Stimulated activated CD8-positive, alpha-beta memory T cell treated with anti-CD3 and anti-CD28 coated beads, Interleukin-7, amount 100 ng/mL, for 4 hours (primary cell): Measurements from ENCODE around the gene ATXN7L2.

Experiments
- DNase-seq, 2 donors: peaks; one replicate each; pipeline ENCODE4 v3.0.0-alpha.2; 2020; ENCODE audit warnings: low read depth in 2 of 2

The ATXN7L2 gene

DNA sequence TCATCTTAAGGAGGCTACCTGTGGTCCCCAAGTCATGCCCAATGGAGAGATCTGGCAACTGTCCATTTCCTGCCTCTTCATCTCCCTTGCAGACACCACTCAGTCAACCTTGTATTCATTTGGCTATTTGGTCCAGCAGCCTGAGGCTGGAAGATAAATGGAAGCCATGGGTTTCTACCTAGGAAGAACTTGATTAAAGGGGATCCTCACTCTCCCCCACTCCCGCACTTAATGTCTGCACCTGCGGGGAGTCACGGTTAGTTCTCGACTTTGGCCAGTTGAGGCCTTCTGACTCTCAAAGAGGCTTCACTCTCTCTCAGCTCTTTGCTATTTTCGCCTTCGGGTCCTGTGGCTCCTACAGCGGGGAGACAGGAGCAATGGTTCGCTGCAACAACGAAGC is 8.4 kb upstream of the ATXN7L2 start:
- no peak for DNase-seq

DNA sequence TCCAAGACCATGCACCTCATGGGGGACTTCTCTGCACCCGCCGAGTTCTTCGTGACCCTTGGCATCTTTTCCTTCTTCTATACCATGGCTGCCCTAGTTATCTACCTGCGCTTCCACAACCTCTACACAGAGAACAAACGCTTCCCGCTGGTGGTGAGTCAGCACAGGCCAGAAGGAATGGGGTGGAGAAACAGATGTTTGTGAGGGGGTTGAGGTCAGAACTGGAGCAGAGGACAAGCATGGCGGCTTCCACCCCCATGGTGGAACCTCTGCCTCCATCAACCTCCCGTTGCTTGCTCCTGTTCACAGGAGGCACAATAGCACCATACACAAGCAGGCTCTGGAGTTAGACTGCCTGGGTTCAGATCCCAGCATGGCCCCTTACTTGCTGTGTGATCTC is 6.9 kb upstream of the ATXN7L2 start:
- DNase-seq, result no peak

DNA sequence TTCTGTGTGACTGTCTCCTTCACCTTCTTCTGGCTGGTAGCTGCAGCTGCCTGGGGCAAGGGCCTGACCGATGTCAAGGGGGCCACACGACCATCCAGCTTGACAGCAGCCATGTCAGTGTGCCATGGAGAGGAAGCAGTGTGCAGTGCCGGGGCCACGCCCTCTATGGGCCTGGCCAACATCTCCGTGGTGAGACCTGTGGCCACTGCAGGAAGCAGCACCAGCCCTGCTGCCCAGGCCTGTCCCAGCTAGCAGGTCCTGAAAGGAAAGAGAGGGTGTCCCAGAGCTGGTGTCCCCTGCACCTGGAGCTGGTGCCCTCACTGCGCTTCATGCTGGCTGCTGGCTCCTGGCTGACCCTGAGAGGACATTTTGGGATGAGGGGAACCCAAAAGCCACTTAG is 5.9 kb upstream of the ATXN7L2 start:
- no peak for DNase-seq

DNA sequence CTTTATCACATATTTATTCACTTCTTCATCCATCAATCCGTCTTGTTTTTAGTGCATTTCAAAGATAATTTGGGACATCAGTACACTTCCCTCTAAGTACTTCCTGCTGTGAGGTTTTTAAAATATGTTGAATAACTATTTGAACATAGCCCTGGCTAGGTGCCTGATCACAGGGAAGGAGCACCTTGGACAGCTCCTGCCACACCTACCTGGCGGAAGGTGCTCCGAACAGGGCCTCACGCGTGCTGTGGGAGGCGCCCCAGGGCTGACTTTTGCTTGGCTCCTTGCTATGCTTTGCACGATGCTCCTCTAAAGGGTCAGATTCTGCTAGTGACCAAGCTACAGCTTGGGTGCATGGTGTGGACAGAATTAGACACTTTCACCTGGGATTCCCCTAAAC is 4.9 kb upstream of the ATXN7L2 start:
- no peak for DNase-seq

DNA sequence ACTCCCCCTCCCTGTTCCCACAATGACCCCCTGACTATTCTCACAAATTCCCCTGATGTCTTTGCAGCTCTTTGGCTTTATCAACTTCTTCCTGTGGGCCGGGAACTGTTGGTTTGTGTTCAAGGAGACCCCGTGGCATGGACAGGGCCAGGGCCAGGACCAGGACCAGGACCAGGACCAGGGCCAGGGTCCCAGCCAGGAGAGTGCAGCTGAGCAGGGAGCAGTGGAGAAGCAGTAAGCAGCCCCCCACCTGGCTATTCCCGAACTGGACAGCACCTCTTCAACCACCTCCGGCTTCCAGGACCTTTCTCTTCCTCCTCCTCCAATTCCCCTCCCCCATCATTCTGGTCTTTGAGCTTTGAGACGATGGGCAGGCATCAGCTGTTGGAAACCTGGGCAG is 4.4 kb upstream of the ATXN7L2 start:
- DNase-seq, result no peak

DNA sequence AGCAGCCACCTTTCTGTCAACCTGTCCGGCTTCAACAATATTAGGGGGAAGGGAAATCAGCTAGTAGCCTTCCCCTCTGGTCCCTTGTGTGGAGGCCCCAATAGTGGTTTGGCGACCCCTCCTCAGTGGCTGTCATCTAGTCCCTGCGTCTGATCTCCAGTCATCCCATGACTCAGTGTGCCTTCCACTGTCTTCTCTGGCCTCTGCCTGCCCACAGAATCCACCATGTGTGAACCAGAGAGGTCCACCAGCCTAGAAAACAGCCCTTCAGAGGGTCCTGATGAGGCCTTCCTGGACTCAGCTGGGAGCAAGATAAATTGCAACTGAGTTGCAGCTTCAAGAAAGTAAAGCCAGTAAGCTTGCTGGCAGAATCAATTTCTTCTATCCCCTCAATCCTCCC is 3.8 kb upstream of the ATXN7L2 start:
- DNase-seq, result no peak

DNA sequence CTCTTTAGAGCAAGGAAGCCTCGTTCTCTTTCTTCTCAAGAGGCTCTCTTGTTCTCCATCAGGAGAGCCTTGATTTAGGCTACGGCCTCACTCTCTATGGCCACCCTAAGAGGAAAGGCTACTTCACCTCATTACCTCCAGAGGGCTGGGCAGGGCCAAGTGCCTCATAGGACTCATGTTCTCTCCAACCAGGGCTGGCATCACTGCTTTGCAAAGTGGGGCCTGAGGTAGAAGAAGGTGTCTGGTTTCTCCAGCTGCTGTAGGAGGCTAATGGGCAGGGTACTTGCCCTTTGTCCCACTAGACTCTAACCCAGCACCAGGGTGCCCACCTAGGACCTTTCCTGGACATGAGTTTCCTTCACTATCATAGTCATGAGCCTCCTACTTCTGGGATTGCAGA is 2.1 kb upstream of the ATXN7L2 start:
- DNase-seq, result no peak

DNA sequence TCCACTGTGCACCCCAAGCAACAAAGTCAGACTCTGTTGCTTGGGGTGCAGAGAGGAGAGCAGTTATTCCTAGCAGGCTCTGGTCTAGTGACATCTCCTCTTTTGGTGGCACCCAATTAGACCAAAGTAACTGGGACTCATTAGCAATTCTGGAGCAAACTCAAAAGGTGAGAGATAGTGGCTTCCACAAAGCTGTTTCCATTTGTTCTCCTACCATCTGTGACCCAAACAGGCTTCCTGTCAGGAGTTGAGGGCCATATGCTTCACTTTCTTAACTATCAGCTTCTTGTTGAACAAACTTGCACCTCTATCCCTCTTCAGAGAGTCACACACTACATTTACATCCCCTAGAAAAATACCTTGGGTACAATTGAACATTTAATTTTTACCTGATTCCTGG is 1.5 kb upstream of the ATXN7L2 start:
- no peak for DNase-seq

DNA sequence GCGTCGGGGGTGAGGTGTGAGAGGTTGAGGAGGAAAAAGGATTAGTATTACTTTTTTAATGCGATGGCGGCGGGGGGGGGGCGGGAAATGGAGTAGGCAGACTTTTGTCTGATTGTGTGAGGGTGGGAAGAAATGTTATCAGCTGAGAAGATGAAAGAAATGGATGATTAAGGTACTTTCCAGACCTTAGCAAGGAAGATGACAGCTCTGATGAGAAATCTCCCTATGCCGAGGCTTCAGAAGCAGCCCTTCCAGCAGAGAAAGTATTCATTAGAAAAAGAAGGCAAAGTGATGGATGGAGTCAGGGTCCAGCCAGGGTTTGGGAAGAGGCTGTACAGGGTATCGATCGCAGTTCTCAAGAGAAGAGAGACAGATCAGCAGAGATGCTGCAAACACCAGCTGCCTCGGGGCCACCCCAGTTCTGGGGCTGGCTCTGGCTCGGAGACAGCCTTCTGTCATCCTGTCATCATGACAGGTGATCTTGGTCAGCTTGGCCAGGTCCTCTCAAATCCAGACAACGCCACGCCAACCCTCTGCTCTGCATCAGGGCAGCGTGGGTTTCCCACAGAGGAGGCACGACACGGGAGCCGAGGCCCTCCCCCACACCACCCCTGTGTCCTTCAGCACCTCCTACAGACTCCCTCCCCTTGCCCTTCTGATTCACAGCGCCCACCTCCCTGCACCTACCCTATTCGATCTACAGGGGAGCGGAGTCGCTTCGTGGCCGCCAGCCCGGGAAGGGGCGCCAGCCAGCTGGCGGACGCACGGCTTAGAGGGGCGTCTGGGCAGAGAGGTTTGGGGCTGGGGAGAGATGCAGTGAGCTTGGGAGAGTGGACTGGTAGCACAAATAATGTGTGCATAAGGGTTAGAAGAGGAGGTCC is 674 bp upstream of the ATXN7L2 start:
- DNase-seq, result peak; percentile 9 to 36

DNA sequence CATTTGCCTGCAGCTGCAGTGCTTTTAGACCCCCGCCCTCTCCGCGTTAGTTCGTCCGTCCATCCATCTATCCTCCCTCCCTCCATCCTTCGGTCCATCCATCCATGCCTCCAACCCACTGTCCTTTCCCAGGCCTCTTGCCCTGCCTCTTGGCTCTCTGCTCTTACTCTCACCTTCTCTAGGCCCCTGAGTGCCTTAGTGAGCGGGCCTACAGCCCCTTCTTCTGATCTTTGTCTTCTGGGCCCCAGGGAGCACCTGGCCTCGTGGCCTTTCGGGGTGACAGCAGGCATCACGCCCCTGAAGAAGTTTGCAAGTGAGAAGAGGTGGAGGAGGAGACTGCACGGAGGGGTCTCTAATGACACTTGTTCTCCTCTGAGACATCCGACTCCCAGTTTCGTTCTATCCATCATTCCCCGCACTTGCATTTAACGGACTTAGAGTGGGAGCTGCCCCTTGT is 842 bp downstream of the ATXN7L2 start:
- DNase-seq, result no peak

DNA sequence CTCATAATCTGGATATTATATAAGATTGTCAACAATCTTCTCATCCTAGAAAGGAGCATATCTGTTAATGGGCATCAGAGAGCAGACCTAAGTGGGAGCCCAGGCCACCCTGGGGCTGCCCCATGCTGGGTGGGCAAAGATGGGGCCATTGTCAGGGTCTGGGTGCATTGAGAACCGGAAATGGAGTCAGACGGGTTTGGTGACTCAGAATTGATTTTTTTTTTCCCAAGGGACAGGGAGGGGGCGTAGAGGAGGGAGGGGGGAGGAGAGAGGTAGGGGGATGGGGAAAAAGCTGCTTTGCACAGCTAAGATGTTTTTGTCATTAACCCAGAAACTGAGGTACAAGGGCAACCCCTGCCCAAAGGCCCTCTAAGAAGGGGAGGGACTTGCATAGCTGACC is 1.3 kb downstream of the ATXN7L2 start:
- no peak for DNase-seq

DNA sequence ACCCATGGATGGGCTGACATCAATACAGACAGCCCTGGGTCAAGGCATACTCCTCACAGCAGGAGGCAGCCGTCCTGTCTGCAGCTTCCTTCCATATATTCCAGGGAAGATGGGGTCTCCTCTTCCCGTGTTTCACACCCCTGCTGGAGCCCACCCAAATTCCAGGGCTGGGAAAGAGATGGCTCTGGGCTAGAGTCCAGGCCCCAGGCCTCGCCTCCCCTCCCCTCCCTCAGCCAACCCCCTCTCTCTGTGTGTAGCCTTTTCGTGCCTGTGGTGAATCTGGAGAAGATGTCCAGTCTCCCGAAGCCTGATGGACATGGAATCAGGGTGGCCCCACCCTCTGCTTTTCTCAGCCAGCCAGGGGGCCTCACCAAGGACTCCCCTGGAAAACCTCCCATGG is 3.6 kb downstream of the ATXN7L2 start:
- no peak for DNase-seq

DNA sequence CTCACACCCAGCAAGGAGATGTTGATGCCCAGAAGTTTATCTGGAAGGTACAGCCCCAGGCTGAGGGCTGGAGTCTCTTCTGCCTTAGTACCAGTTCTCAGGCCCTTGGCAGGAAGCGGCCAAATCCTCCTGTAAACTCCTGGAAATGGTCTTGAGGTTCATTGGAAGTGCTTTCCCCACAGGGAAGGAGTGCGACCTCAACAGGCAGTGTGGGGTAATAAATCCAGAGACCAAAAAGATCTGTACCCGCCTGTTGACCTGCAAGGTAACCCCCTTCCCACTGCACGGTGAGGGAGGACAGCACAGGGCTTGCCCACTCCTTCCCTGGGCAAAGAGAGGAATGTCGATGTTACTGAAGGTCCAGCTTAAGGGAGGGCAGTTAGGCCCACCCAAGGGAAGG is 4.5 kb downstream of the ATXN7L2 start:
- DNase-seq, result no peak

DNA sequence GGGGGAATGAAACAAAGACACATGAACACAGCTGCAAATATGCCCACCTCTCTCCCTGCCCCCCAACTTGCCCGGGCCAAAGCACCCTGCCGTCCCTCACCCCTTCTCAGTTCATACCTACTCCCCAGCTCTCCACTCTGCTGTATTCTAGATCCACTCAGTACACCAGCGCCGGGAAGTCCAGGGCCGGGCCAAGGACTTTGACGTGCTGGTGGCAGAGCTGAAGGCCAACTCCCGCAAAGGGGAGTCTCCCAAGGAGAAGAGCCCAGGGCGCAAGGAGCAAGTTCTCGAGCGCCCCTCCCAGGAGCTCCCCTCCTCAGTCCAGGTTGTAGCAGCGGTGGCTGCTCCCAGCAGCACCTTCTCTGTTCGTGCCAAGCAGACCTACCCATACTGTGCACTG is 5.0 kb downstream of the ATXN7L2 start:
- DNase-seq, result no peak

DNA sequence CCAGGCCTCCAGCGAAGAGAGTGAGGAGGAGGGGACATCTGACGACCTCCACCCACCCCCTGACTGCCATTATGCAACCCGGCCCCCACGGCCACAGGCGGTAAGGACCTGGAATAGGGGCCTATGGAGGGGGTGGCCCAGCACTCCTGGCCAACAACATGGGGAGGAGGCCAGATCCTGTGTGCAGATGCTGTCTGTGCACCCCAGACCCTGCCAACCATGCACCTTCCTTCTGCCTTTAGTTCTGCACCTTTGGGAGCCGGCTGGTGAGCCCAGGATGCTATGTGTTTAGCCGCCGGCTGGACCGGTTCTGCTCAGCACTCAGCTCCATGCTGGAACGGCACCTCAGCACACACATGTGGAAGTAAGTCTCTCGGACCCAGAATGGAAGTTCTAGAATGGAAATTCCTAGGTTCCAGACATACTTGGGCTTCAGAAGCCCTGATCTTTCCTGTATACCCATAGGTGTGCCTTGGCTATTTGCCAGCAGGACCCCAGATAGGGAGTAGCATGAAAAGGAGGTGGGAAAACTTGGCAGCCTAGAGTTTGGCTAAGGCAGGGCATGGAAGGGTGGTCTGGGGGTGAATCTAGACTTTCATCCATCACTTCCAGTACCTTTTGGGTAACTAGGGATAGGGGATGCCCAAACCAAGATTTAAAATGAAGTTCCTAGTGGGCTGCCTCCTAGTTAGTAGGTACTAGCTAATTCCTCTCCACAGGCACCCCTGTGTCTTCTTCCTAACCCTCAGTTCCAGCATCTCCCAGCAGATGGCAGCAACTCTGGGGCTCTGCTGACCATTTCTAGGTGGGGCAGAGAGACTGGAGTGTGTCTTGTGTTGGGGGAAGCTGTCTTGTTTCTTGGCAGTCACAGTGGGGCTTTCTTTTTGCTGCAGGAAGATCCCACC is 6.6 kb downstream of the ATXN7L2 start:
- peak; percentile 47 to 52 for DNase-seq

DNA sequence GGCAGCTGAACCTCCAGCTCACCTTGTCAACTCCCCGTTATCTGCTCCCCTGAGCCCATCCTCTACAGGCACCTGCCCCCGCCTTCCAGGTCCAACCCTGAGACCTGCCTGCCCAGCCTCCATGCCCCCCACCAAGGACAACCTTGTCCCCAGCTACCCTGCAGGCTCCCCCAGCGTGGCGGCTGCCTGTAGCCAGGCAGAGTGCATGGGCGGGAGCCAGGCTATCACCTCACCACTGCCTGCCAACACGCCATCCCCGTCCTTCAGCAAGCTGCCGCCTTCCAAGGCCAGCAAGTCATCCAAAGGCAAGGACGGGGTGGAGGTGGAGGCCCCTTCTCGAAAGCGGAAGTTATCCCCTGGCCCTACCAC is 7.2 kb downstream of the ATXN7L2 start:
- no peak for DNase-seq

DNA sequence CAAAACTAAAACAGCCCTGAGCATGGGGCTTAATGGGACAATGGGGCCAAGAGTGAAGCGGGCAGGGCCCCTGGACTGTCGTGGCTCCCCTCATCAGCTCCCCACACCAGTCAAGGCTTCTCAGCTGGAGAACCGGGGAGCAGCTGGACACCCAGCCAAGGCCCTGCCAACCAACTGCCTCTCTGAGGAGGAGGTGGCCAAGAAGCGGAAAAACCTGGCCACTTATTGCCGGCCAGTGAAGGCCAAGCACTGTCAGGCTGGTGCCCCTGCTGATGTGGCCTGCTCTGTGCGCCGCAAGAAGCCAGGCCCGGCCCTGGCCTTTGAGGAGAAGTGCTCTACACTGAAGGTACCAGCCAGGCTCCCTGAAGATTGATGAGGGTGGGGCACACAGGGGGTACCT is 7.7 kb downstream of the ATXN7L2 start:
- DNase-seq, result no peak

DNA sequence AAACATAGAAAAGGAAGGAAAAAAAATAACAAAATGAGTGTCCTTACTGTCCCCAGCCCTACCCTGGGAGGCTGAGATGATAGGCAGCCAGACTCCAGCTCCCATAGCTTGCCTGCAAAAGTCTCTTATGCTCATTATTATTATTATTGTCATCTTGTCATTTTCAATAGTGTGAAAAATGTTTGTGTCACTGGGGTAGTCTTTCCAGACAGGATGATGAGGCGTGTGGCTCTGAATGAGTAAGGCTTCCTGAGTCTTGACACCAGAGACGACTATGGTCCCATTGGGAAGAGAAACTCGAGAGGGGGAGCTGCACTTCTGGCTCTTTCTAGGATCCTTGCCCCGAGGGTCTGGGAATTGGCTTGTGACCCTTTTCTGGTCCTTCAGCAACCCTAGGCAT is 9.1 kb downstream of the ATXN7L2 start:
- DNase-seq, result no peak

DNA sequence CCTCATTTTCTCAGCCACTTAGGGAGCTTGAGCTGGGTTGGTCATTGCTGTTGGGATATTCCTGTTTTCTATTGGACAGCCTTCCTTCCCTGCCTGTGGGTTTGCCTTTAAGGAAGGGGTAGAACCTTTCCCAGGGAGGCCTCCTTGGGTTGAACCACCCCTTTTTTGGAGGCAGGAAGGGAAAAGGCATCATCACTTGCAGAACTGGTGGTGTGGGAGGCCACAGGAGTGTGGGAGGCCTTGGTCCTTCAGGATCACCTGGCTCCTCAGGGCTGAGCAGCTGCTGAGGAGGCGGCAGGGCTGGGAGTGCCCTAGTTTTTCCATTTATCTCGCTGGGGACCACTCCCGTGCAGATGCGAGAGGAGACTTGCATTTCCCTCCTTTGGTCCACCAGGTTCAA is 9.5 kb downstream of the ATXN7L2 start:
- DNase-seq, result no peak

DNA sequence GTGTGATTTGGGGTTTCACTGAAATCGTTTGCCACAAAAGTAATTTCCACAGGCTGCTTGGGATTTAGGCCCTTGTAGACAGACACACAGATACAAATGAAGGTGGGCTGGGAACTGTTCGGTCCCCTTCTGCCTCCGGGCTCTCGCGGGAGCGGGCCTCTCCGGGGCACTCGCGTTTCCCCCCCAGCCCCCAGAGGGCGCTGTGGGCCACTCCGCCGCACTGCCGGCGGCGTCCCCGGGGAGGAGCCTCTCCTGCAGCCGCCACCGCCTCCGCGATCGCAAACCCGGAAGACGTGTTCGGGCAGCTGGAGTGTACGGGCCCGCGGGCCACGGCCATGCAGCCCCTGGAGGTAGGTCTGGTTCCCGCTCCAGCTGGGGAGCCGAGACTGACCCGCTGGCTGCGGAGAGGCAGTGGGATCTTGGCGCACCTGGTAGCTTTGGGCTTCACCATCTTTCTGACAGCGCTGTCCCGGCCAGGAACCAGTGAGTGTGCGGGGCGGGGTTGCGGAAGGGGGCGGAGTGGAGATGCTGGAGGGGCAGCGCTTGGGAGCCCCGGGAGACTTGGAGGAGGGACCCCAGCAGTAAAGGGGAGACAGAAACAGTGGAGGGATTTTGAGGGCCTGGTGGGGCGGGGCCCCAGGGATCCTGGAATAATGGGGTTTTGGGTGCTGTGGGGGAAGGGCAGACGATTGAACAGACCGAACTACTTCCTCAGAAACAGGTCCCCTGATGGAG is 10.3 kb downstream of the ATXN7L2 start, which contains the start of gene CYB561D1:
TSS of gene CYB561D1 (plus strand) at position 290 of the 735 bp plus-strand sequence. CDS start at position 336, 46 bp downstream.
- peak; percentile 73 to 83 for DNase-seq

DNA sequence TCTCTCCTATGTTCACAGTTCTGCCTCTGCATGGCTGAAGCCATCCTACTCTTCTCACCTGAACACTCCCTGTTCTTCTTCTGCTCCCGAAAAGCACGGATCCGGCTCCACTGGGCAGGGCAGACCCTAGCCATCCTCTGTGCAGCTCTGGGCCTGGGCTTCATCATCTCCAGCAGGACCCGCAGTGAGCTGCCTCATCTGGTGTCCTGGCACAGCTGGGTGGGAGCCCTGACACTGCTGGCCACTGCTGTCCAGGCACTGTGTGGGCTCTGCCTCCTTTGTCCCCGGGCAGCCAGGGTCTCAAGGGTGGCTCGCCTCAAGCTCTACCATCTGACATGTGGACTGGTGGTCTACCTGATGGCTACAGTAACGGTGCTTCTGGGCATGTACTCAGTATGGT is 12.0 kb downstream of the ATXN7L2 start:
- no peak for DNase-seq
